ENCODE data around the gene LRRC32.

Gene LRRC32

DNA sequence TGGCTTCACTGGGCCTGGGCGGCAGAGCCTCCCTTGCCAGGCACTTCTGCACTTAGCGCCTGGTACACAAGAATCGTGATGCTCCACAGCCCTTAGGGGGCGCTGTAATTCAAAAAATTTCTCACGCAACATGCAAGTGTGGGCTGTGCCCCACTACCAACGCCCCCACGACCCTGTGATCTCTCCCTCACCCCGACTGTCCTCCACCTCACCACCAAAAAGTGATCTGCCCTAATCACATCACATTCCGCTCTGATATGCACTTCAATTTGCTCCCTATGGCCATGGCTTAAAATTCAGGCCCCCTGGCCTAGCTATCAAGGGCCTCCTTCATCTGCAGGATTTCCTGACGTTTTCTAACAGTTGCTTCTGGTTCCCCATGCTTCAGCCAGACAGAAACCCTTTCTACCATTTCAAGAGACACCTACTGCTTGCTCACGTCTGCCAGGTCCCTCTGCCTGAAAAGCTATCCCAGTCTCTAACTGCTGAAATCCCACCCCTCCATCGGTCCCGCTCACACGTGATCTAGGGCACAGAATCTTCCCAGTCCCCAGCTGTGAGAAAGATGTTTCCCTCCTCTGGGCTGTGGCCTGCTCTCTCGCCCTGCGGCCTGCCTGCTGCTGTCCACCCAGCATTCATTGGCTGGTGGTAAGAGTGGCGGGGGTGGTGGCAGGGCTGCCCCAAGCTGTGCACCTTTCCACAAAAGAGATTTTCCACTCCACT is 27.9 kb upstream of the LRRC32 start:
- DNase-seq = no peak

GRCh38 chr11:76696756-76697155 is 26.2 kb upstream of the LRRC32 start:
- DNase-seq = no peak

DNA sequence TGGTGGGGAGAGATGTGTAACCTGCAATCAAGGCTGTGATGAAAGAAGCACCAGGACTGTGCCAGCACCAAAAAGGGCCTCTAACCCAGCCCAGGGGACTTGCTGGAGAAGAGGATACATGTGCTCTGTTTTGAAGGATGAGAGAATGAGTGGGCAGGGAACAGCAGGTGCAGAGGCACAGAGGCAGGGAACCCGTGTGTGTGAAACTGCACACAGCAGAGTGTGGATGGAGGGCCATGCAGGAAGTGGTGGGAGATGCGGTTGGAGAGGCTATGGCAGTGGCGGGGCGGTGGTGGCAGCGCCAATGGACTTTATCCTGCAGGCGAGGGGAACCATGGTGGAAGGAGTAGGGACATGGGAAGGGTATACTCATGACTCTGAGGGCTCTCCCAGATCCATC is 25.2 kb upstream of the LRRC32 start:
- DNase-seq = no peak

DNA sequence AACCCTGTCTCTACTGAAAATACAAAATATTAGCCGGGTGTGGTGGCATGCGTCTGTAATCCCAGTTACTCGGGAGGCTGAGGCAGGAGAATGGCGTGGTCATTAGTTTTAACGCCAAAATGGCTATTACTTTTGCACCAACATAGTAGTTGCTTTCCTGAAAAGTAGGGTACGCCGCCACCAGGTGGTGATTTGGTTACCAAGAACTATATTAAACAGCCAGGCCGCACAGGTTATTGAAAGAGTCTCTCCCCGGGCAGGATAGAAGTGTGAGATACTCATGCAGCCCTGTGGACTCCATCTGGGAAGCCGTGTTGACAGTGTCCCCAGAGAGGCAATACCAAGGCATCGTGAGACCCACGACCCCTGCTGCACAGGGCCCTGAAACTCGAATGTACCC is 24.6 kb upstream of the LRRC32 start:
- no peak for DNase-seq

DNA sequence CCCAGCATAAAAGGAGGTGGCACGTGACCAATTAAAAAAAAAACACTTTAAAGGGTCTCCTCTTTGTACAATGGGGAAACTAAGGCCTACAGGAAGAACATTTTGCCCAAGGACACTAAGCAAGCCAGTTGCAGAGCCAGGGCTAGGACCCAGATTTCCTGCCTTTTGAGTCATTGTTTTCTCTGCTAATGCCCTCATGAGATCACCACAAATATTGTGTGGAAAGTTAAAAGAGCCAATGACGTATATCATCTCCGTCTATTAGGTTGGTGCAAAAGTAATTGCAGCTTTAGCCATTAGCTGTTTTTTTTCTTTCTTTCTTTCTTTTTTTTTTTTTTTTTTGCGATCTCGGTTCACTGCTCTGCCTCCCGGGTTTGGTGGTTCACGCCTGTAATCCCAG is 24.1 kb upstream of the LRRC32 start:
- no peak for DNase-seq

GRCh38 chr11:76693806-76694205 is 23.3 kb upstream of the LRRC32 start:
- no peak for DNase-seq

- no peak for DNase-seq
Measured at GRCh38 chr11:76692956-76693355, 22.4 kb upstream of the LRRC32 start.

- no peak for DNase-seq
Measured at GRCh38 chr11:76691655-76692054, 21.1 kb upstream of the LRRC32 start.

GRCh38 chr11:76690736-76691135 is 20.2 kb upstream of the LRRC32 start:
- DNase-seq = no peak

GRCh38 chr11:76689313-76690260 is 19.0 kb upstream of the LRRC32 start:
- DNase-seq = no peak

DNA sequence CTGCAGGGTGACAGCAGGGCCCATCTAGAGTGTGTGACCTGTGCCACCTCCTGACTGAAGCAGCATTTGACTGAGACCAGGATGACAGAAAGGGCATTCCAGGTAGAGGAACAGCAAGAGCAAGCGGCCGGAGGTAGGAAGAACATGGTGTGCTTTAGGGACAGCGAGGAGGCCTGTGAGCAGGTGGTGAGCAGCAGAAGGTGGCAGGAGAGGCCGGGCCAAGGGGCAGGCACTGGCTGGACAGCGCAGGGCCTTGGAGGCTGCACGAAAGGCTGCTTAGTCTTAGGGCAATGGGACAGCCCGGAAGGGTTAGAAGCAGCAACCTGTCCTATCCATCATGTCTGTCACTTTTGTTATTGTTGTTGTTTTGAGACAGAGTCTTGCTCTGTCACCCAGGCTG is 17.6 kb upstream of the LRRC32 start:
- DNase-seq = no peak

DNA sequence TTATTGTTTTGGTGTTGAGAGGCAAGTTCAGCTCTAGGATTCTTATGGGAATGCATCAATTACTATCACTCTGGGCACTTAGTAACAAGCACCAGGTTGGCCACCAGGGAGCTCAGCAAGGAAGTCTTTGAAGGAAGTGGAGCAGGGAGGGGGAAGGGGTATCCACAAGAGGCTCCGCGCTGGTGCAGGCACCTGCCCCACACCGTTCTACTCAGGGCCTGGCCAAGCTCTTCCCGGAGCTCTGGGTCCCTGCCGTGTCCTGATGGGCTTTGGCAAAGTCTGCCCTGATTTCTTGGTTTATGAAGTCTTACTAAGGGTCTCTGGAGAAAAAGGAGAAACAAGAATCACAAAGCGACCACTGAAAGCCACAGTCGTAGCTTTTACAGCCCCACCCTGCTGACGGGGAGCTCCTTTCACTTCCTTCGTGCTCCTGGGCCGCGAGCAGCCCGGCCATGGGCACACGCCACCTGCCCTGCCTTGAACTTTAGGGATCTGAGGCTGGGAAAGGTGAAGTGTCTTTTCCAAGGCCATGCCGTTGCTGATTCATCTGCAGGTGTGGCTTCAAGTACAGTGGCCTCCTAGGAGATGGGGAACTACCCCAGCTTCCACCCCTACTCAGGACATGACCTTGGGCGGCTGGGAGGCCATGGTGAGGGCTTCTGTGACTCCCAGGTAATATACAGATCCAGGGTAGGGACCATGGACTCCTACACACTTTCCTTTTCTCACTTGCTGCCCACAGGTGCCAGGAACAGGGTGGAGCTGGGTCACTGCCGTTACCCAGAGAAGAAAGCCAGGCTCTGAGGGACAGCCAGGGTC is 15.9 kb upstream of the LRRC32 start:
- DNase-seq = no peak

- no peak for DNase-seq
Measured at GRCh38 chr11:76685831-76686230, 15.3 kb upstream of the LRRC32 start.

- no peak for DNase-seq
Measured at GRCh38 chr11:76685237-76685636, 14.7 kb upstream of the LRRC32 start.

GRCh38 chr11:76684516-76684915 is 14.0 kb upstream of the LRRC32 start:
- DNase-seq = no peak

DNA sequence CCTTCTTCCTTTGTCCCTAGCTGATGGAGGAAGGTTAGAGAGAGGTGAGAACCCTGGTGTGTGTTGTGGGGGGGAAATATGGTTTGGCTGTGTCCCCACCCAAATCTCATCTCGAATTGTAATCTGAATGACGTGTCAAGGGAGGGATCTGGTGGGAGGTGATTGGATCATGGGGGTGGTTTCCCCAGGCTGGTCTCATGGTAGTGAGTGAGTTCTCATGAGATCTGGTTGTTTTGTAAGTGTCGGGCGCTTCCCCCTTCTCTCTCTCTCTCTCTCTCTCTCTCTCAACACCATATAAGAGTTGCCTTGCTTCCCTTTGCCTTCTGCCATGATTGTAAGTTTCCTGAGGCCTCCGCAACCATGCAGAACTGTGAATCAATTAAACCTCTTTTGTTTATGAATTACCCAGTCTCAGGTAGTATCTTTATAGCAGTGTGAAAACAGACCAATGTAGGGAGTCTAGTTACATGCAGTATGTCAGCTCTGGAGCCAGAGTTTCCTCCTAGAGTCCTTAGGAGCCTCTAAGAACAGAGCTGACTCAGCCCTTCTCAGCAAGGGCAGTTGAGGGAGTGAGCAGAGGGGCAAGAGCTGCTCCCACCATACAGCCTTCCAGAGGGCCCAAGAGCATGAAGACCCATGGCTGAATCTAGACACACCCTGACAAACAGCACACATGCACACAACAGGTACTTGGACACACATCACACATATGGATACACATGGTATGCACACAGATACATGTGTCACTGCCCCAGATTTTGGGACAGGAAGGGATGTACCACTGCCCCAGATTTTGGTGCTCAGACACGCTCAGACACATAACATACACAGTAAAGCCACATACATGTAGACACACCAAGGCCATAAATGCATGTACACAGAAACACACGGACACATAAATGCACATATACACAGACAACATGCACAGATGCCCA is 12.9 kb upstream of the LRRC32 start:
- DNase-seq = no peak

- no peak for DNase-seq
Measured at GRCh38 chr11:76682684-76683083, 12.1 kb upstream of the LRRC32 start.

- no peak for DNase-seq
Measured at GRCh38 chr11:76682106-76682505, 11.6 kb upstream of the LRRC32 start.

DNA sequence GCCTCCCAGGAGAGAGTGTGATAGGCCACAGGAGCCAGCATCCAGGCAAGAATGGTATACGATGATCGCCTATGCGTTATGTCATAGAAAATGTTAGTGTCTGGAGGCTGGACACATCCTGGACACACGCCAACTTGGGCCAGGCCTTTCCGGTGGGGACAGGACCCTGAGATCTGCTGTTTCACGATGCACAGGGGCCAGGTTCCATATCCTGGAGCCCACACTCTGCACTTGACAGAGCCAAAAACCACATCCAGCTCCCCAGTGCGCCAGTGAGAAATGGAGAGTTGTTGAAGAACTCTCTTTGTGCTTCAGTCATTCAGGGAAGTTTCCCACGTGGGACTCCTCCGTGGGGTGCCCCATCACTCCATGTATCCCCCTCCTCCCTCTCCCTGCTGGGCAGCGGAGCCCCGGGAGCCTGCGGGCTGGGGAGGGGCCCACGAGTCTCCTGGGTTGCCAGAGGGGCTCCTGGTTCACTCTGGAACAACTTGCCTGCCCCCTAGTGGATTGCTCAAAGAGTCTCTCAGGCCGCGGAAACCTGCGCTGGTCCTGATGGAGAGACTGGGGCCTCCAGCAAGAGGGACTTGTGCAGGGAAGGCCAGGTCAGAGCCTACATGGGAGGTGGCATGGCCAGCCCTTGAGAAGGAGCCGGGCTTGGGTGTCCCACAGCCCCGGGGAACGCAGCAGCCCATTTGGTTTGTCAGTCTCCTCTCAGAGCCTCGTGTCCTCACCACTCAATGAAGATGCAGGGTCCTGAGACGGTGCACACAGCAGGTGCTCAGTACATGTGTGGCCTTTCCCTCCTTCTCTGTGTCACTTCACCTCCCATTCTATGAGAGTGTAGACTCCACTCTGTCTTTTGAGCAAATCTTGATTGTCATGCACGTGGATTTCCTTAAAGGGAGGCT is 10.2 kb upstream of the LRRC32 start:
- DNase-seq = peak; percentile 83

- no peak for DNase-seq
Measured at GRCh38 chr11:76678321-76678720, 7.8 kb upstream of the LRRC32 start.

GRCh38 chr11:76677458-76677765 is 6.9 kb upstream of the LRRC32 start:
- no peak for DNase-seq

Data from activated CD8-positive, alpha-beta memory T cell treated with anti-CD3 and anti-CD28 coated beads, Interleukin-2, amount 50 U/mL, for 48 hours (primary cell).